H4 (cell line): ENCODE results near the gene TMEM245. TPM values are rescaled to one million over a fixed set of nuclear protein-coding genes. Genes with fewer than 3 reads are reported as not detected.

Experiments
- DNase-seq: peaks from one replicate; pipeline ENCODE4 v3.0.0-alpha.2; 2015; ENCODE audit warnings: low spot score
- total RNA-seq: library from RNA; depleted of rRNA; stranded (reverse); fragments of >200 nt; shearing (Covaris generic); gene quantifications from 2 replicates; pipeline ENCODE4 v1.2.3, GENCODE V29; 2014

The TMEM245 gene
- total RNA-seq, 1 experiment from 2014 or later = 39.0 TPM

GRCh38 chr9:109027176-109027575 lies 92.6 kb downstream of the TMEM245 start:
- peak; percentile 22 for DNase-seq

GRCh38 chr9:109026306-109026705 lies 93.4 kb downstream of the TMEM245 start:
- DNase-seq = no peak

DNA sequence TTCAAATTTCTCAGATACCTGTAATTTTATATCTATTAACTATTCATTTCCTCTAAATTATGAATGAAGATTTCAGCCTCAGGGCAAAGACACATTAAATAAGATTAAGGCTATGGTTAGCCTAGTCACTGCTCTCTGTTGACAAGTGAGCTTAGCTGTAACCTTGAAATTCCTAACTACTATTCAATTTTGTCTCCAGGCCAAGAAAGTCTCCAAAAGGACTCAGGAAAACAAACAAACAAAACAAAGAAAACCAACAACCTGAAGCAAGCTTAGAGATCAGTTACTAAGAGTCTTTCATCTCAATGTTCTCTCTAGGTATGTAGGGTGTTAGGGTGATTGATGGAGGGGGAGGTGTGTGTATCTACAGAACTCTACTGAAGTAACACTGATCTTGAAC lies 96.9 kb downstream of the TMEM245 start:
- no peak for DNase-seq

- DNase-seq = no peak
Measured at GRCh38 chr9:109020581-109021511, 98.9 kb downstream of the TMEM245 start.

DNA sequence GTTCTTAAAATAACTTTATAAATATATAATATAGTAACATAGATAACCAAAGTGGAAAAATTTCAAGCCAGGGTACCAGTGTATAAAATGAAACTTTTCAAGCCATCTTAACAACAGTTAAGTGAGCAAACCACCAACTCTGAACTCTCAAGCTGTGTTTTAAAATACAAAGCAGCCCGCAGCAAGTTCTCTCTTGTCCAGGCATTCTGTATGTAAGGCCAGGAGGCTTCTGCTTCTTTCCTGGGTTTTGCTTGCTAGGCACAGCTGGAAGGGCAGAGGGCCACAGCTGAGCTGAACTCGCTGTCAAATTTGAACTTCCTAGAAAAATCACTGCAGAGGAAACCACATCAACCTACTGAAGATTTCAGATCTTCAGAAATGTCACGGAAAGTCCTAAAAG lies 99.6 kb downstream of the TMEM245 start:
- no peak for DNase-seq

GRCh38 chr9:109019420-109019819 lies 100.3 kb downstream of the TMEM245 start:
- no peak for DNase-seq

DNA sequence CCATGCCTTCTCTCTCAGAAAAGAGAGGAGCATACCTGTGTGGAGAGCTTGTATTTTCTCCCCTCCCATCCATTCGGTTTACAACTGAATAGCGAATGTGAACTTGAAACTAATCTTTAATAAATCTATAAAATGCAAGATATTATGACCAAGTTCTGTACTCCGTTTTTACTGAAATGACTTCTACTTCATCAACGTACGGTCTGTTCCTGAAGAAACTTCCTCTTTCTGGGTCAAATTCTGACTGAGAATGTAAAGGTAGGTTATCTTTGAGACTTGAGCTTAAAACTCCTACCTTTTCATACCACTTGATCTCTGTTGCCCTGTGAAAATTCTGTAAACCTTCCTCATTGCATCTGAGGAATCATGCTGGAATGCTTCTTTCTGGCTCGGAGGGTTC lies 102.3 kb downstream of the TMEM245 start:
- no peak for DNase-seq

DNA sequence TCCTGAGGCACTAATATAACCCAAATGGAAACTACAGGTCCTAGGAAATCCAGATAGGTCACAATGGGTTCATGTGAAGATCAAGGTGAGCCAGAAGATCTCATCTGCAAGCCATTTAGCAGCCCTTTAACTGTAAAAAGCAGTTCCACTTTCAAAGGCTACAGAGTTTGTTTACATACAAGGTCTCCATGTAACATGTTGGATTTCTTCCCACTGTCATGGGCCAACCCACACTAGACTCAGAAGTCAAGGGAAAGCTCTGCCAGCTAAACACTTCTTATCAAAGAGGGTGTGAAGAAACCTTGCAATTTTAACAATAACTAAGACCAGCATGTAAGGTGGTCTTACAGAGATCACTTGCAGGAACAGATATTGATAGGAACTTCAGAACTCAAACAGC lies 102.7 kb downstream of the TMEM245 start:
- no peak for DNase-seq

DNA sequence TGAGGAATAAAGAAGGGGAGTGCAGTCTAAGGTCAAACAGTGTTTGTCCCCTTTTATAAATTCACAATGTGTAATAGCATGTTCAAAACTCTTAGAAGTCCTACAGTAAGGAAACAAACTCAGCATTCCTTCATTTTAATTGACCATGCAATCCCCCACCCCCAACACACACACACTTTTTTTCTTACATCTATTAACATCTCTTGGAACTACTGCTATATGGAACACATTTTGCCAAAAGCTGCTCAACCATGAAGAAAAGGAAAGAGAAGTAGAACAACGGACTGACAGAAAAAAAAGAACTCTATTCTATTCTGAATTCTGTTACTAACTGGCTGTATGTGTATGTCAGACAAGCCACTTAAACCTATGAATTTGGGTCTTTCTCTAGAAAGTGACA lies 103.6 kb downstream of the TMEM245 start:
- DNase-seq = no peak

DNA sequence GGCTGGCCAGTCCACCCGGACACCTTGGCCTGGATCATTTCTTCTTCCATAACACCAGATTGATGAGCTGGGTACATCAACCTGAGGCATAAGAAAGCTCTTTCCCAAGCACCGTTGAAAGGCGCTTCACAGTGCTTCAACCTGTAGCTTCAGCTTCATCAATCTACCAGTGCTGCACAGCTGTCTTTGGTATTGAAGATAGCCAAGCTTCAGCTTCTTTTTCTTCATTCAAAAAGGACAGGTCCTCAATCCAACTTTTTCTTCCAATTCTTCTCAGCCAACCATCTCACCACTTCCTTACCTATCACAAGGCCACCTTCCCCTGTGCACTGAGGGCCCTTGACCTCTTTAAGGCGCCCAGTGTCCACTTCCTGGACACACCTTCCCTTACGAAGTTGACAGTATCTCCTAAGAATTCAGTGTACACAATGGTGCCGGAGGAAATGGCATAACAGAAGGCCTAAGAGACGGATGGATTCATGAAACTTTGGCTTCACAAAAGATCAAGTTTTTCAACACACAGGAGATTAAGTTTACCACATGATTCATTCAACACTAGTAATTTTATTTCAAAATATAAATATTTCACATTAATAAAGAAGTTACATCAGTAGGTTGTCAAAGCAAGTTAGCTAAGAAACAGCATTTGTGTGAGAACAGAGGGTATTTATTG lies 105.0 kb downstream of the TMEM245 start:
- no peak for DNase-seq

DNA sequence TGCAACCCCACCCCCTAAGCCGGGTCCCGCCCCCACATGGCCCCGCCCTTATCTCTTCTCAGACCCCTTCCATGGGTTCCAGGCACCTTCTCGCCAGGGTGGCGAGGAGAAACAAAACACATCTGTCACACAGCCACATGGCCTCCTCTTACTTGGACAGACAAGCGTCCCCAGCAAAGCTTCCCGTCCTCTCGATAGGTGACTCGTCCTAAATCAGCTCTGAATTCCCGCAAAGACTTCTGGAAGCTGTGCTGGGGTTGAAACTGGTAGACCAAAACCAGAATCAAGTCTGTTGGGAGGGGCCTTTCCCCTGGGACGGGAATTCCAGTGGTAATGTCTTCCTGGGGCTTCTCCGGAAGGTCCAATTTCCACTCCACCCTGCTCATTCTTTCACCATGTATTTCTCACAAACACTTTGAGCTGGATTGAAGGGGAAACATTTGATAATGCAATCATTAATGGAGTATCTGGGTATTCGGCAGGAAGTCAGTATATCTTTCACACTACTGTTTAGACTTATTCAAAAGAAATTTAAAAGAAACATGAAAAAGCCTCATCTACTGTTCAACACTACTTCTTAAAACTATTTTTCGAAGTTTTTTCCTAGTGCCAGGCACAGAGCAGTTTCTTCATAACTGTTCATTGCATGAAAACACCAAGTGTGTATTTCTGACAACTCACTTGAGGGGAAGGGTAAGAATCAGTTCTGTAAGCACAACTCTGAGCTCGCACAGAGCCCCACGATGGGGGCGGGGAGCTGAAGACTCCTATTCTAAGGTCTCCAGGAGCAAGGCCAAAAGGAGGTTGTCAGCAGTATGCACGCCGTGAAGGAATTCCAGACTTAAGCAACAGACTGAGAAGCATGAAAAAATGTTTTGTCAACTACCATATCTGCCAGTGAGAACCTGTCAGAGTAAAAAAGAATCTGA lies 105.8 kb downstream of the TMEM245 start:
- DNase-seq = peak; percentile 56

DNA sequence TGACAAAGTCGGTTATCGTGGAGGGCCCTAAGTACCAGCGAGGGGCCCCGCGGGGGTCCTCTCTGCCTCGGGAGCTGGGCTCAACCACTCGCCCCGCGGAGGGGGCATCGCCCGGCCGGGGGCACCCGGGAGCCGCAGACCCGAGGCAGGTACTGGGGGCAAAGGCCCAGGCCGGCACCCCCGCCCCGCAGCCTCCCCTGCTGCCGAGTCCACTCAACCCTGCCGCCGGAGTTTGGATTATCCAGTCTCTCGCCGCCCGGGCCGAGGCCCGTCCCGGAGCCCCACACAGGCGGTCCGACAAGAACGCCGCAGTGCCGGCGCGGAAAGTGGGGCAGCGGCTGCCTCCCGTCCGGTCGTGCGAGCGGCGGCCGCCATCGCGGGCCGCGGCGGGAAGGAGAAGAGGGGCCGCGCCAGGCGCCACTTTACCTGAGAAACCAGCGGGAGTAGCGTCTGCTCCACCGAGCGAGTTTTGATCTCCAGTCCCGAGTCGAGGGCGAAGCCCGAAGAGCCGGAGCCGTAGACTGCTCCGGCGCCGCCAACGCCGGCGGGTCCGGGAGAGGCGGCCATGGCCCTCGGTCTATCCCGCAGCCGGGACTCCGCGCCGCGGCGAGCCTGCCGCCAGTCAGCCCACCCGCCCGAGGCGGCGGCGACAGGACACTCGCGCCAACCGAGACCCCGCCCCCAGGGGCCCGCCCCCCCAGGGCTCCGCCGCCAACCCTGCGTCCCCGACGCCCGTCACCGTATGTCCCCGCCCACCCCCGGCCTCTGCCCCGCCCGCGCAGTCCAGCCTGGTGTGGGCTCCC lies 106.7 kb downstream of the TMEM245 start, which contains the start of gene CTNNAL1:
Gene CTNNAL1, minus strand, starts transcription at position 624 of the 803 bp plus-strand sequence. Its CDS starts 57 bp downstream, at position 567.
- no peak for DNase-seq

GRCh38 chr9:109012009-109012875 lies 107.5 kb downstream of the TMEM245 start:
- DNase-seq = peak; percentile 97

DNA sequence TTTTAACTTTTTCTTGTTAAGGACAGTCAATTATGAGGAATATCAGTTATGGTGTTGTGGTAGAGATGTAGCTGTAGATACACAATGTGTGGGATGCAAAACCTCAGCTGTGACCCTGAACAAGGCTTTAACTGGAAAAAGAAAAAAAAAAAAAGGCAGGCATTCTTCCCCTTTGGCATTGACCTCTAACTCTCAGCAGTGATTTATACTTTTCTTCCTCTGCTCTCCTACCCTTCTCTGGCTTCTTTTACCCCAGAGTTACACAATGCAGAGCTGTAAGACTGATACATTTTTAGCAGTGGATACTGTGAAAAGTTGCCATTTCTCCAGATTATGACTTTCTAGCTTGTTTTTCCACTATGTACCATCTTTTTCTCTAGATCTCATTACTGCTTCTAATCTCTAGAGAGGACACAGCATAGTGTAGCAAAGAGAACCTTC lies 108.5 kb downstream of the TMEM245 start:
- DNase-seq = no peak

DNA sequence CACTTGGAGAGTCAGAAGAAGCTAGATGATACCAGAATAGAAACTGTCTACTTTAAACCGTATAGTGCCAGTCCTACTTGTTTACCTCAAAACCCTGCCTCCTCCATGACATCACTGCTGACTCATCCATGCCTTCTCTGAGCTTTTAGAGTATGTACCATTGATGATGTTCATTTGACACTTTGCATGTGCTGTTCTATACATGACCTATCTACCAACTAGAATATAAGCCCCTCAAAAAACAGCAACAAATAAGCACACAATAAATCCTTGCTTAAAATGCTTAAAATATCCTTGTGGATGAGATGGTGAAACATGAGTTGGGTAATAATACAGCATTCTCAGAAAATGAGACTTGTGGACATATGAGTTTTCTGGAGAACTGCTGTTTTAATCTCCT lies 109.0 kb downstream of the TMEM245 start:
- peak; percentile 71 for DNase-seq

- DNase-seq = no peak
Measured at GRCh38 chr9:109005678-109006077, 114.1 kb downstream of the TMEM245 start.

GRCh38 chr9:109003116-109003515 lies 116.6 kb downstream of the TMEM245 start:
- DNase-seq = no peak

GRCh38 chr9:109002141-109002540 lies 117.6 kb downstream of the TMEM245 start:
- DNase-seq = no peak

GRCh38 chr9:109001275-109001676 lies 118.5 kb downstream of the TMEM245 start:
- peak; percentile 38 for DNase-seq

GRCh38 chr9:108997112-108997511 lies 122.6 kb downstream of the TMEM245 start:
- no peak for DNase-seq
